Chondrocyte (in vitro differentiated cells): Measurements from ENCODE around the gene BEX2. TPM values are rescaled to one million over a fixed set of nuclear protein-coding genes. Genes with fewer than 3 reads are reported as not detected.

ENCODE experiments used
- DNase-seq: peaks from one replicate; pipeline ENCODE4 v3.0.0; 2021; ENCODE audit warnings: mixed read lengths, low spot score
- H3K27ac Mint-ChIP-seq: one replicate; pipeline ENCODE4 v1.8.0; 2021; ENCODE audit warnings: mild to moderate bottlenecking, moderate library complexity, mixed read lengths; ENCODE audit not compliant: unreplicated experiment
- H3K27me3 Mint-ChIP-seq: 2 replicates; pipeline ENCODE4 v1.8.0; 2021; ENCODE audit warnings: low read depth, mixed read lengths
- H3K36me3 Mint-ChIP-seq: 2 replicates; pipeline ENCODE4 v1.8.0; 2021; ENCODE audit warnings: low read depth, mixed read lengths
- H3K4me1 Mint-ChIP-seq: 2 replicates; pipeline ENCODE4 v1.8.0; 2021; ENCODE audit warnings: low read depth, mild to moderate bottlenecking, mixed read lengths
- H3K4me3 Mint-ChIP-seq: one replicate; pipeline ENCODE4 v1.8.0; 2021; ENCODE audit warnings: mild to moderate bottlenecking, moderate library complexity, mixed read lengths; ENCODE audit not compliant: unreplicated experiment
- H3K9me3 Mint-ChIP-seq: 2 replicates; pipeline ENCODE4 v1.8.0; 2021; ENCODE audit warnings: low read depth, mixed read lengths
- CTCF ChIP-seq: fragments of 200-600 bp; sonication (generic); IDR thresholded peaks from 2 replicates; pipeline ENCODE4 v1.5.0; 2021; ENCODE audit warnings: antibody characterized with exemption, mild to moderate bottlenecking, moderate library complexity
- total RNA-seq: library from RNA; stranded (reverse); gene quantifications from 3 replicates; pipeline ENCODE4 v1.2.1, GENCODE V29; 2021

Gene BEX2
- total RNA-seq, 1 donor from 2014 or later: 6.9 TPM

DNA sequence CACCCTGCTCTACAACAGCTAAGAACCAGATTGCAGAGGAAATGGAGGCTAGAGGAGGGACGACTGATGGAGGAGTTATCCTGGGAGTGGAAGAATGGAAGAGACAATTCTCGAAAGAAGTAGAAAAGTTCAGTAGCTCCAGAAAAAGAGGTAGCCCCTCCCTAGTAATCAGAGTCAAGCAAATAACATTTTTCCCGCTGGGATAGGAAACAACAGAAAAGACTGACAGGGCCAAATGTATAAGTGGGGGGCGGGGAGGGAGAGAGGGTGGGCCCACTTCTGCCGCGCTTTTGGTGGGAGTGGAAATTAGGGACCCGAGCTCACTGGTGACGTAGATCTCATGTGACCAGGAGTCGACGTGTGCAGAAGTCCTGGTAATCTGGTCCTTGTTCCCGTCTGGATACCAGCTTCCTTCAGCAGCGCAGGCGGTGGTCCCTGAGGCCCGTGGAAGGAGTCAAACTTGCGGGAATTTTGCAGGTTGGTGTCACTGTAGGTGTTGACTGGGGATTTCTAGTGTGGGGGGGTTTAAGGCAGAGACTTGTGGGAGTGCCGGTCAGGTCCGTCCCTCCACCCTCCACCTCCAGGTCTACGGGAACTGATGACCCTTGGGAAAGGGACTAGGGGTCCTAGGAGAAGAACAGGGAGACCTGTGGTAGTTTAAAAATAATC is 45.5 kb upstream of the BEX2 start, which contains the start of gene TCEAL9:
TCEAL9 (plus strand) TSS at position 377 of the 669 bp plus-strand sequence. CDS start 1,179 bp downstream, outside the sequence.
- Mint-ChIP-seq H3K9me3 (peaks cover 8% of the 10 kb centered on the region), H3K4me1 (peaks cover 16% of the 10 kb centered on the region), H3K27me3 (no peaks in the 10 kb centered on the region), H3K4me3 (peak within 1 kb of the TSS; percentile 94), H3K36me3 (peaks cover 8% of the 10 kb centered on the region), H3K27ac (peak within 1 kb of the TSS; percentile 99)
- TF ChIP-seq CTCF: no peak
- no peak for DNase-seq

GRCh38 chrX:103347682-103348397 is 37.0 kb upstream of the BEX2 start:
- no peak for DNase-seq
- Mint-ChIP-seq H3K27me3 (no peaks in the 10 kb centered on the region), H3K36me3 (no peaks in the 10 kb centered on the region), H3K27ac (no peak overlapping the region), H3K9me3 (no peaks in the 10 kb centered on the region), H3K4me3 (no peak overlapping the region), H3K4me1 (no peaks in the 10 kb centered on the region)
- TF ChIP-seq CTCF: no peak

GRCh38 chrX:103344606-103345005 is 33.8 kb upstream of the BEX2 start:
- no peak for TF ChIP-seq CTCF
- Mint-ChIP-seq H3K27me3 (no peaks in the 10 kb centered on the region), H3K36me3 (no peaks in the 10 kb centered on the region), H3K4me3 (no peak overlapping the region), H3K9me3 (no peaks in the 10 kb centered on the region), H3K27ac (no peak overlapping the region), H3K4me1 (no peaks in the 10 kb centered on the region)
- no peak for DNase-seq

DNA sequence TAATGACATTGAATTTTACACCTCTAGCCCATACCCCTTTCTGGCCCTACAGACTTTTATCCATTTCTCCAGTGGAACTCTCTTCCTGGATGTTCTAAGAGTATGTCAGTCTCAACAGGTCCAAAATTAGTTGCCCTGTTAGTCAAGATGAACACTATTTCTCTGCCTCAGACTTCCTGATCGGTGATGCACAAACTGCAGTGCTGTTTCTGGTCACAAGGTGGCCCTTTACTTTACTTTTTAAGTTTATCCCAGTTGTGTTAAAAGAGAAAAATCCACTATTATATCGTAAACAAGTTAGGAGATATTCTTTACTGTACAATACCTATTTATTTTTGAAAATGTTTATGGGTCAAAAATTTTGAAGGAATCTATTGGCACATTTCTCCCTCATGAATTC is 32.3 kb upstream of the BEX2 start:
- DNase-seq: no peak

More for the DNA sequence above, 32.3 kb upstream of the BEX2 start:
- Mint-ChIP-seq H3K9me3 (no peaks in the 10 kb centered on the region), H3K4me3 (no peak overlapping the region), H3K36me3 (no peaks in the 10 kb centered on the region), H3K4me1 (no peaks in the 10 kb centered on the region), H3K27me3 (no peaks in the 10 kb centered on the region), H3K27ac (no peak overlapping the region)
- TF ChIP-seq CTCF: peak; percentile 86
